A673 (cell line): ENCODE data around the gene NPEPL1. TPM values are rescaled to one million over a fixed set of nuclear protein-coding genes. Genes with fewer than 3 reads are reported as not detected.

Experiments used
- BruUV-seq: library from RNA; stranded (reverse); fragments of 400-500 nt; replicated peaks from 2 replicates; lab custom pipeline; 2021; lab: Mats Ljungman, UMichigan
- CTCF ChIA-PET: fragments of 300-600 bp; sonication (Branson Sonifier 250); formaldehyde crosslinking; loops from one replicate; lab custom pipeline; 2022; ENCODE audit warnings: antibody characterized with exemption; lab: Charles Lee
- POLR2A ChIA-PET: fragments of 300-600 bp; sonication (Branson Sonifier 250); formaldehyde crosslinking; loops from one replicate; lab custom pipeline; 2022; ENCODE audit warnings: antibody characterized with exemption; ENCODE audit not compliant: low non-redundant PET; lab: Charles Lee
- DNase-seq: peaks from one replicate; pipeline ENCODE4 v3.0.0-alpha.2; 2015; ENCODE audit warnings: low spot score
- H3K27ac ChIP-seq: fragments of 200-600 bp; sonication (generic); 2 replicates; pipeline ENCODE4 v1.5.1; 2016; ENCODE audit warnings: mixed run types, low read depth, mild to moderate bottlenecking, mixed read lengths, antibody characterized with exemption, low read length; ENCODE audit not compliant: poor library complexity, severe bottlenecking
- H3K27me3 ChIP-seq: fragments of 200-600 bp; sonication (generic); replicated peaks from 2 replicates; pipeline ENCODE4 v1.6.1; 2017; ENCODE audit warnings: mixed run types, low read depth, mild to moderate bottlenecking, mixed read lengths, antibody characterized with exemption, low read length; ENCODE audit not compliant: insufficient read depth, poor library complexity
- H3K36me3 ChIP-seq: fragments of 200-600 bp; sonication (generic); 2 replicates; pipeline ENCODE4 v1.6.1; 2016; ENCODE audit warnings: mixed run types, mild to moderate bottlenecking, mixed read lengths, antibody characterized with exemption, low read length; ENCODE audit not compliant: insufficient read depth, poor library complexity, severe bottlenecking
- H3K4me1 ChIP-seq: fragments of 200-600 bp; sonication (generic); 2 replicates; pipeline ENCODE4 v1.6.1; 2017; ENCODE audit warnings: mixed run types, mild to moderate bottlenecking, mixed read lengths, antibody characterized with exemption, low read length; ENCODE audit not compliant: insufficient read depth, poor library complexity, severe bottlenecking
- H3K4me3 ChIP-seq: fragments of 200-600 bp; sonication (generic); 2 replicates; pipeline ENCODE4 v1.5.1; 2016; ENCODE audit warnings: low read depth, mixed run types, mild to moderate bottlenecking, mixed read lengths, low read length; ENCODE audit not compliant: poor library complexity, severe bottlenecking
- H3K9me3 ChIP-seq: fragments of 200-600 bp; sonication (generic); 2 replicates; pipeline ENCODE4 v1.6.1; 2016; ENCODE audit warnings: mixed run types, low read depth, mild to moderate bottlenecking, mixed read lengths, antibody characterized with exemption, low read length; ENCODE audit not compliant: poor library complexity, severe bottlenecking
- CTCF ChIP-seq: fragments of 300-800, 200-600 bp; sonication (generic); conservative IDR thresholded peaks from 2 replicates; pipeline ENCODE4 v1.5.1; 2017; ENCODE audit warnings: low read depth, mild to moderate bottlenecking, antibody characterized with exemption, low read length, moderate library complexity, mixed read lengths
- EZH2 ChIP-seq: fragments of 200-600 bp; sonication (generic); IDR thresholded peaks from 2 replicates; pipeline ENCODE4 v1.6.1; 2017; ENCODE audit warnings: borderline replicate concordance, low read depth, mild to moderate bottlenecking, mixed read lengths, antibody characterized with exemption, low read length; ENCODE audit not compliant: poor library complexity, severe bottlenecking
- intact Hi-C: fragments of 100-400 bp; cut with micrococcal nuclease; formaldehyde crosslinking; loops from one replicate; pipeline ENCODE4 v1.10.0; 2022; ENCODE audit not compliant: unreplicated experiment
- total RNA-seq: library from RNA; stranded (reverse); gene quantifications from 2 replicates; pipeline ENCODE4 v1.2.3, GENCODE V29; 2021

NPEPL1 gene
- total RNA-seq, 1 experiment from 2014 or later, result 15.8 TPM

GRCh38 chr20:58718729-58719128 is 26.1 kb downstream of the NPEPL1 start:
- DNase-seq, result no peak
- TF ChIP-seq CTCF (no peak), EZH2 (no peak)
- Histone ChIP-seq H3K4me1 (no peaks in the 10 kb centered on the region), H3K27ac (no peak overlapping the region), H3K36me3 (no peaks in the 10 kb centered on the region), H3K27me3 (peaks cover 4% of the 10 kb centered on the region), H3K9me3 (no peaks in the 10 kb centered on the region), H3K4me3 (no peak overlapping the region)
- ChIA-PET CTCF (no interaction called here), POLR2A (no interaction called here)
- intact Hi-C loops, result no loop called here
- no TSS peak for BruUV-seq

DNA sequence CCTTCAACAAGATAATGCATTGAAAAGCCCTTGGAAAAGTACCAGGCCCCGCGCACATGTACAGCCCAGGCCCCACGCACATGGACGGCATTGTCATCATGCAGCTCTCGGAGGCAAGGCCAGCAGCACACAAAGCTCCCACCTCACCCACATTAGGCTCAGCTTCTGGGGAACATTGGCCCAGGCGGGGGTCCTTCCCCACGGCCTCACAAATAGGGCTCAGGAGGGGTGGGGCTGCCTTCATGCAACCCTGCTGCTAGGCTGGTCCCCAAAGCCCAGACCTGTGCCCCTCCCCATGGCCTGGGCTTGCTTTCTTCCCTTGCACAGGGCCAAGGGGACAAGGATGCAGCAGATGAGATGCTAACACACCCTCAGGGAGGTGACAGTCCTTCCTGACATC is 26.7 kb downstream of the NPEPL1 start:
- intact Hi-C loops, result no loop called here
- no TSS peak for BruUV-seq
- POLR2A ChIA-PET, result no interaction called here

GRCh38 chr20:58719971-58720371 is 27.4 kb downstream of the NPEPL1 start:
- no peaks in the 10 kb centered on the region for H3K4me1 ChIP-seq
- BruUV-seq, result no TSS peak
- intact Hi-C loops, result no loop called here
- CTCF ChIA-PET, result no interaction called here
- H3K27ac ChIP-seq, result no peak overlapping the region
- H3K27me3 ChIP-seq, result peaks cover 4% of the 10 kb centered on the region
- POLR2A ChIA-PET, result no interaction called here
- H3K36me3 ChIP-seq, result no peaks in the 10 kb centered on the region
- DNase-seq, result no peak
- no peaks in the 10 kb centered on the region for H3K9me3 ChIP-seq
- H3K4me3 ChIP-seq, result no peak overlapping the region
- TF ChIP-seq CTCF (no peak), EZH2 (no peak)

More for the DNA sequence above, 26.7 kb downstream of the NPEPL1 start:
- TF ChIP-seq EZH2, result no peak
- TF ChIP-seq CTCF, result no peak
- Histone ChIP-seq H3K4me1 (no peaks in the 10 kb centered on the region), H3K27ac (no peak overlapping the region), H3K36me3 (no peaks in the 10 kb centered on the region), H3K27me3 (peaks cover 4% of the 10 kb centered on the region), H3K4me3 (no peak overlapping the region), H3K9me3 (no peaks in the 10 kb centered on the region)
- no peak for DNase-seq
- CTCF ChIA-PET, result no interaction called here
